NCI-H2196 treated with DMSO at 0.1 percent for 48 hours (cell line): ENCODE results near the gene GEMIN5.
"Not testable (repeated sequence)": the region's sequence is repeated elsewhere in the genome, so short reads cannot be mapped to it uniquely, and the experiment has no call there.

Source experiments
- DNase-seq: peaks from one replicate; lab custom pipeline; 2025; ENCODE audit not compliant: unreplicated experiment; lab: John Stamatoyannopoulos, UW

Gene GEMIN5

GRCh38 chr5:154937718-154938466 is at the start of gene GEMIN5:
Gene GEMIN5 (minus strand): TSS chr5:154938211. CDS start chr5:154938133, 78 bp downstream.
- peak; percentile 81 for DNase-seq

- no peak for DNase-seq
Measured at GRCh38 chr5:154986151-154986550, 48.1 kb upstream of the GEMIN5 start.

GRCh38 chr5:154984946-154985516 is 47.0 kb upstream of the GEMIN5 start:
- DNase-seq = no peak

- not testable (repeated sequence) for DNase-seq
Measured at GRCh38 chr5:154978294-154978693, 40.3 kb upstream of the GEMIN5 start.

- no peak for DNase-seq
Measured at GRCh38 chr5:154977409-154977808, 39.4 kb upstream of the GEMIN5 start.

GRCh38 chr5:154976082-154976481 is 38.1 kb upstream of the GEMIN5 start:
- not testable (repeated sequence) for DNase-seq

GRCh38 chr5:154972476-154973080 is 34.6 kb upstream of the GEMIN5 start:
- DNase-seq = peak; percentile 19

GRCh38 chr5:154971501-154971900 is 33.5 kb upstream of the GEMIN5 start:
- no peak for DNase-seq

- DNase-seq = no peak
Measured at GRCh38 chr5:154970759-154971158, 32.7 kb upstream of the GEMIN5 start.

- DNase-seq = no peak
Measured at GRCh38 chr5:154968953-154969352, 30.9 kb upstream of the GEMIN5 start.

- peak; percentile 22 for DNase-seq
Measured at GRCh38 chr5:154967421-154968024, 29.5 kb upstream of the GEMIN5 start.

GRCh38 chr5:154966874-154967273 is 28.9 kb upstream of the GEMIN5 start:
- DNase-seq = no peak

- no peak for DNase-seq
Measured at GRCh38 chr5:154966081-154966841, 28.2 kb upstream of the GEMIN5 start.

- no peak for DNase-seq
Measured at GRCh38 chr5:154962494-154962893, 24.5 kb upstream of the GEMIN5 start.

- no peak for DNase-seq
Measured at GRCh38 chr5:154956712-154957111, 18.7 kb upstream of the GEMIN5 start.

- no peak for DNase-seq
Measured at GRCh38 chr5:154949781-154950180, 11.8 kb upstream of the GEMIN5 start.

- DNase-seq = no peak
Measured at GRCh38 chr5:154948313-154948712, 10.3 kb upstream of the GEMIN5 start.

GRCh38 chr5:154947778-154948177 is 9.8 kb upstream of the GEMIN5 start:
- no peak for DNase-seq

- DNase-seq = no peak
Measured at GRCh38 chr5:154945695-154946301, 7.8 kb upstream of the GEMIN5 start.

GRCh38 chr5:154944716-154945115 is 6.7 kb upstream of the GEMIN5 start:
- DNase-seq = no peak

GRCh38 chr5:154943527-154943926 is 5.5 kb upstream of the GEMIN5 start:
- DNase-seq = no peak
